Measurements from ENCODE around the gene MAGOHB.
"Not testable (repeated sequence)": the region's sequence is repeated elsewhere in the genome, so short reads cannot be mapped to it uniquely, and the experiment has no call there.

The MAGOHB gene

GRCh38 chr12:10601860-10602259 is 11.5 kb downstream of the MAGOHB start:
- no peak for DNase-seq (ENCODE audit: low spot score)
- in situ Hi-C loops (cut with MboI; ENCODE audit: low pct_unique_long_range_greater_than_20kb, low sequenced_read_pairs, unreplicated experiment): no loop called here
- TF ChIP-seq, protein P1, sequence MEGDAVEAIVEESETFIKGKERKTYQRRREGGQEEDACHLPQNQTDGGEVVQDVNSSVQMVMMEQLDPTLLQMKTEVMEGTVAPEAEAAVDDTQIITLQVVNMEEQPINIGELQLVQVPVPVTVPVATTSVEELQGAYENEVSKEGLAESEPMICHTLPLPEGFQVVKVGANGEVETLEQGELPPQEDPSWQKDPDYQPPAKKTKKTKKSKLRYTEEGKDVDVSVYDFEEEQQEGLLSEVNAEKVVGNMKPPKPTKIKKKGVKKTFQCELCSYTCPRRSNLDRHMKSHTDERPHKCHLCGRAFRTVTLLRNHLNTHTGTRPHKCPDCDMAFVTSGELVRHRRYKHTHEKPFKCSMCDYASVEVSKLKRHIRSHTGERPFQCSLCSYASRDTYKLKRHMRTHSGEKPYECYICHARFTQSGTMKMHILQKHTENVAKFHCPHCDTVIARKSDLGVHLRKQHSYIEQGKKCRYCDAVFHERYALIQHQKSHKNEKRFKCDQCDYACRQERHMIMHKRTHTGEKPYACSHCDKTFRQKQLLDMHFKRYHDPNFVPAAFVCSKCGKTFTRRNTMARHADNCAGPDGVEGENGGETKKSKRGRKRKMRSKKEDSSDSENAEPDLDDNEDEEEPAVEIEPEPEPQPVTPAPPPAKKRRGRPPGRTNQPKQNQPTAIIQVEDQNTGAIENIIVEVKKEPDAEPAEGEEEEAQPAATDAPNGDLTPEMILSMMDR (IDR thresholded peaks at IDR 0.05; ENCODE audit: extremely low read depth, insufficient read depth, missing control alignments): no peak

- in situ Hi-C loops (cut with MboI; ENCODE audit: low pct_unique_long_range_greater_than_20kb, low sequenced_read_pairs, unreplicated experiment): no loop called here
- DNase-seq (ENCODE audit: low spot score): no peak
- TF ChIP-seq, protein P1 (IDR thresholded peaks at IDR 0.05; ENCODE audit: extremely low read depth, insufficient read depth, missing control alignments): no peak
These were observed 12.4 kb downstream of the MAGOHB start for GRCh38 chr12:10600988-10601387.

DNA sequence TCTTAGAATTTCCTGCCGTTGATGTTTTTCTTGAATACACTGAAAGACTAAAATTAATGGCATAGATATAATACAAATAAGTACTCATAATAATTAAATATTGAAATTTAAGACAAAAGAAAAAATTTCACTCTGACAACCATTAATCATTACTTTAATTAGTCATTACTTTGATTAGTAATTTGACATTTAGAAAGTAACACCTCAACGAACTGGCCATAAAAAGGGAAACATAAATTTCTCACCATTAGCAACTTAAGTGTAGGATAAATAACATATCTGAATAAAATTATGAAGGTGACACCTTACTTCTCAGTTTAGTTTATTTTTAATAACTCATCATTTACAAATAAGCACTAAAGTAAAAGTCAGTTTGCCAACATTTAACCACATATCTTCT is 17.5 kb downstream of the MAGOHB start:
- DNase-seq (ENCODE audit: low spot score): no peak
- TF ChIP-seq, protein P1 (IDR thresholded peaks at IDR 0.05; ENCODE audit: extremely low read depth, insufficient read depth, missing control alignments): no peak
- in situ Hi-C loops (cut with MboI; ENCODE audit: low pct_unique_long_range_greater_than_20kb, low sequenced_read_pairs, unreplicated experiment): no loop called here

- TF ChIP-seq, protein P1 (IDR thresholded peaks at IDR 0.05; ENCODE audit: extremely low read depth, insufficient read depth, missing control alignments): no peak
- DNase-seq (ENCODE audit: low spot score): no peak
- in situ Hi-C loops (cut with MboI; ENCODE audit: low pct_unique_long_range_greater_than_20kb, low sequenced_read_pairs, unreplicated experiment): no loop called here
These were observed 22.4 kb downstream of the MAGOHB start for GRCh38 chr12:10590966-10591365.

- in situ Hi-C loops (cut with MboI; ENCODE audit: low pct_unique_long_range_greater_than_20kb, low sequenced_read_pairs, unreplicated experiment): no loop called here
- TF ChIP-seq, protein P1 (IDR thresholded peaks at IDR 0.05; ENCODE audit: extremely low read depth, insufficient read depth, missing control alignments): no peak
- DNase-seq (ENCODE audit: low spot score): no peak
These were observed 29.0 kb downstream of the MAGOHB start for GRCh38 chr12:10584415-10584814.

DNA sequence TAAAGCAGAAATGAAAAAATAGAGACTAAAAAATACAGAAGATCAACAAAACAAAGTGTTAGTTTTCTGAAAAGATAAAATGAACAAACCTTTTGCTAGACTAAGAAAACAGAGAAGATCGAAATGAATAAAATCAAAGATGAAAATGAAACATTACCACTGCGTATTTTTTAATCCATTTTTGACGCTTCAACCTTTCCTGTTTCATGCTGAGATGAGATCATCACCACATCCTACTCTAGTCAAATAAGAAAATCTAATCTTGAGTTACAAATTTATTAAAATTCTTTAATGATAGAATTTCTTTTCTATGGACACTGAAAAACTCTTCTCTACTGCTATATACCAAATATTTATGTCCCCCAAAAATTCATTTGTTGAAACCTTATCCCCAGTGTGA is 30.7 kb downstream of the MAGOHB start:
- TF ChIP-seq, protein P1 (IDR thresholded peaks at IDR 0.05; ENCODE audit: extremely low read depth, insufficient read depth, missing control alignments): no peak
- in situ Hi-C loops (cut with MboI; ENCODE audit: low pct_unique_long_range_greater_than_20kb, low sequenced_read_pairs, unreplicated experiment): no loop called here
- DNase-seq (ENCODE audit: low spot score): no peak

- DNase-seq (ENCODE audit: low spot score); in situ Hi-C loops (cut with MboI; ENCODE audit: low pct_unique_long_range_greater_than_20kb, low sequenced_read_pairs, unreplicated experiment): not testable (repeated sequence)
These were observed 31.3 kb downstream of the MAGOHB start for GRCh38 chr12:10582133-10582532.

Measured in GM13977 (cell line).